Lower leg skin (tissue), 3 donors: ENCODE results near the gene ZNF385C.

ENCODE experiments used
- CTCF ChIP-seq, 3 donors: fragments of 450-650 bp; IDR thresholded peaks; one replicate each; pipeline ENCODE4 v1.5.1; 2016; ENCODE audit warnings: antibody characterized with exemption in 3 of 3, mild to moderate bottlenecking in 3 of 3, moderate library complexity in 2 of 3
- POLR2A ChIP-seq, 2 donors: fragments of 450-650 bp; IDR thresholded peaks; one replicate each; pipeline ENCODE4 v1.6.1; 2016 to 2017; ENCODE audit warnings: antibody characterized with exemption in 2 of 2, mild to moderate bottlenecking in 1 of 2, moderate library complexity in 1 of 2

DNA sequence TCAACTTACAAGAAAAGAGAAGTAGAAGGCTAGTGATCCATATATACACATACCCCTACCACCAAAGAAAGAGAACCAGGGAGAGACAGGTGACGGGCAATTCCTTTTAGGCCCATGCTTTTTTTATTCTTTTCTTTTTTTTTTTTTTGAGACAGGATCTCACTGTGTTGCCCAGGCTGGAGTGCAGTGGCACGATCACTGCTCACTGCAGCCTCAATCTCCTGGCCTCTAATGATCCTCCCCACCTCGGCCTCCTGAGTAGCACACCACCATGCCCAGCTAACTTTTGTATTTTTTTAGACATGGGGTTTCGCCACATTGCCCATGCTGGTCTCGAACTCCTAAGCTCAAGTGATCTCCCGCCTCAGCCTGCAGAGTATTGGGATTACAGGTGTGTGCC is 29.1 kb upstream of the ZNF385C start:
- TF ChIP-seq CTCF (IDR thresholded peaks at IDR 0.05): no peak
- TF ChIP-seq POLR2A (IDR thresholded peaks at IDR 0.05): no peak
